ENCODE results near the gene CMIP.

DNA sequence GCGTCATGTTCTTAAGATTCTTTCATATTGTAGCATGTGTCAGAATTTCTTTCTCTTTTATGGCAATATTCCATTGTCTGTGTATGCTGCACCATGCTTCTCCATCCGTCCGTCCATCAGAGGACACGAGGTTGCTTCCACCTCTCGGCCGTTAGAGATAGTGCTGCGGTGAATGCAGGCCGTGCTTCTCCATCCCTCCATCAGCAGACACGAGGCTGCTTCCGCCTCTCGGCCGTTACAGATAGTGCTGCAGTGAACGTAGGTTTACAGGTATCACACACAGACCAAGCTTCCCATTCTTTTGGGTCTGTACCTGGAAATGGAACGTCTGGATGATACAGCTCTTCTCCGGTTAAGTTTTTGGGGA, 113.5 kb downstream of the CMIP start:
- TF ChIP-seq, protein P1, sequence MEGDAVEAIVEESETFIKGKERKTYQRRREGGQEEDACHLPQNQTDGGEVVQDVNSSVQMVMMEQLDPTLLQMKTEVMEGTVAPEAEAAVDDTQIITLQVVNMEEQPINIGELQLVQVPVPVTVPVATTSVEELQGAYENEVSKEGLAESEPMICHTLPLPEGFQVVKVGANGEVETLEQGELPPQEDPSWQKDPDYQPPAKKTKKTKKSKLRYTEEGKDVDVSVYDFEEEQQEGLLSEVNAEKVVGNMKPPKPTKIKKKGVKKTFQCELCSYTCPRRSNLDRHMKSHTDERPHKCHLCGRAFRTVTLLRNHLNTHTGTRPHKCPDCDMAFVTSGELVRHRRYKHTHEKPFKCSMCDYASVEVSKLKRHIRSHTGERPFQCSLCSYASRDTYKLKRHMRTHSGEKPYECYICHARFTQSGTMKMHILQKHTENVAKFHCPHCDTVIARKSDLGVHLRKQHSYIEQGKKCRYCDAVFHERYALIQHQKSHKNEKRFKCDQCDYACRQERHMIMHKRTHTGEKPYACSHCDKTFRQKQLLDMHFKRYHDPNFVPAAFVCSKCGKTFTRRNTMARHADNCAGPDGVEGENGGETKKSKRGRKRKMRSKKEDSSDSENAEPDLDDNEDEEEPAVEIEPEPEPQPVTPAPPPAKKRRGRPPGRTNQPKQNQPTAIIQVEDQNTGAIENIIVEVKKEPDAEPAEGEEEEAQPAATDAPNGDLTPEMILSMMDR (conservative IDR thresholded peaks at IDR 0.05 in 1 of 2, IDR thresholded peaks at IDR 0.05 in 1 of 2; ENCODE audit: extremely low read depth in 1 of 2, insufficient read depth in 1 of 2, low read depth in 1 of 2, low read length in 2 of 2): no peak
- no peak for TF ChIP-seq EZH2 (IDR thresholded peaks at IDR 0.05; ENCODE audit: borderline replicate concordance, low read length)
